HG03442 (cell line): ENCODE data around the gene CAB39.

Experiments
- ATAC-seq: cut with Tn5 transposase; IDR thresholded peaks from one replicate; pipeline ENCODE4 v1.9.1; 2021; ENCODE audit warnings: mild to moderate bottlenecking, moderate library complexity; ENCODE audit not compliant: unreplicated experiment

CAB39 gene

GRCh38 chr2:230779126-230779525 is 66.5 kb downstream of the CAB39 start:
- peak; percentile 39 for ATAC-seq

DNA sequence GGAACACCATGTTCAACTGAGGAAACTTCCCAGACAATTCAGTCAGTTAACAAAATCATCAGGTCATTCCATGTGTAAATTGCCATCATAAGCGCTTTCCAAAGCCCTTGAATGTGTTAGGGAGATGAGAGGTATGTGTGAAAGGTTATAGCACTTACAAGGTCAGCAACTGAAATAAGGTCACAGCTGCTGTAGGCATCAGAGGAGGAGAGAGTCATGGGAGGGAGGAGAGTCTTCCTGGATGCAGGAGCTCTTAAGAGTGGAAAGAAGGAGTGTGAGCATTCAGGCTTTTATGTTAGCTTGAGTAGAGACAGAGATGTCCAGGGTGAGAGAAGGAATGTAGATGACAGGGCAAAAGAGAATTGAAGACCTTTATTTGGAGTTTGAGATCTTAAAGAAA is 67.0 kb downstream of the CAB39 start:
- ATAC-seq = no peak

DNA sequence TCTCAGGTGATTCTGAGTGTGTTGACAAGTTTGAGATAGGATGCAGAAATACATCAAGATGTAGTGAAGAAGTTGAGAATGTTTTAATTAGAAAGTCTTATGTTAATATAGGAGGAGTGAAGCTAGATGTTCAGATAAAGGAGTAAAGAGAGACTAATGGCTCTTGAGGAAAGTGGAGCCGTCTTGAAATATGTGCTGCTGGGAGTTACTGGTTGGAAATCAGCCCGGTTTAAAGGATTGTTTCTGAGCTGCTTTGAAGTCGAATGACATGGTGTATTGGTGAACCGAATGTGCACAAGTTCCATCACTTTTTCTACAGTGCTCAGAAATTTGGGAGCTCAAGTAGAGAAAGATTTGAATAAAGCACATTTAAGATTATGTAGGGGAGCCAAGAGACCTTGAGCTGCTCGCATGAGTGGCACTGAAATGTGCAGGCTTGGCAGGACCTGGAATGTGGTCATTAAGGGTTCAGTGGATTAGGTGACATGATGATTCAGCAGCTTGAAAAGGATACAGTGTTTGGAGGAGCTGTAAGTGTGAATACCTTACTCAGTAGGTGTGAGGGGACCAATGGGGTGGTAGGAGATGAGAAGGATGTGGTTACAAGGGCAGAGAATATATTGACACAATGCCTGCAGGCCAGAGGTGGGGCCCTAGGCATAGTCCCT is 68.6 kb downstream of the CAB39 start:
- peak; percentile 40 for ATAC-seq

GRCh38 chr2:230783101-230783500 is 70.5 kb downstream of the CAB39 start:
- no peak for ATAC-seq

DNA sequence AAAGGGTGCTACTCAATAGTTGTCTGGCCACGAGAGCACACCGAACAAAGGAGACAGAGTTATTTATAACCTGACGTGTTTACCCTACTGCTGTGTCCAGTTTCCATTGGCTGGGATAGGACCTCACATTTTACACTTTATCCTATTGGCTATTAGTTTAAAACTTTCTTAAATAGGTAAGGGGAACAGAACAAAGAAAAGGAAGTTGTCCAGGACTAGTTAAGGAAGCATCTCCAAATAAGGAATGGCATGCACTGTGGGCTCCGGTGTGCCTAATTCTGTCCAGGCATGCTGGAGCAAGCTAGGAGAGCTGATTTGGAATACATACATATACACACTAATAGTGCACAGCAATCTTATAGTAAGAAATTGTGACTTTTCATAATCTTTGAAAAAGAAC is 72.2 kb downstream of the CAB39 start:
- ATAC-seq = no peak

DNA sequence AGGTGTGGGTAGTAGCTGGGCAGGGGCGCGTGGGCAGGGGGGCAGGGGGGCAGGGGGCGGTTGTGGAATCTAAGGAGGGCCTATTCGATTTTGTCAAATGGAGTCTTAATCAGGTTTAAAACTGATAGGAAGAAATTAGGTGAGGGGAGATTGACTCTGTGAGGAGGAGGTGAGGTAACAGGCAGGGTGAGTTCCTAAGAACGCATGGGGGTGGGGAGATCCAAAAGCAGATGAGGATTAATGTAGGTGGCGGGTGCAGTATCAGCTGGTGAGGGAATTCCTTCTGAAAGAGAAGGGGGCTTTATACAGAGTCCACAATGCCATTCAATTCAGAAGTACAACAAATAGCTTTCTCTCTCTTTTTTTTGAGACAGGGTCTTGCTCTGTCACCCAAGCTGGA is 72.7 kb downstream of the CAB39 start:
- ATAC-seq = no peak

DNA sequence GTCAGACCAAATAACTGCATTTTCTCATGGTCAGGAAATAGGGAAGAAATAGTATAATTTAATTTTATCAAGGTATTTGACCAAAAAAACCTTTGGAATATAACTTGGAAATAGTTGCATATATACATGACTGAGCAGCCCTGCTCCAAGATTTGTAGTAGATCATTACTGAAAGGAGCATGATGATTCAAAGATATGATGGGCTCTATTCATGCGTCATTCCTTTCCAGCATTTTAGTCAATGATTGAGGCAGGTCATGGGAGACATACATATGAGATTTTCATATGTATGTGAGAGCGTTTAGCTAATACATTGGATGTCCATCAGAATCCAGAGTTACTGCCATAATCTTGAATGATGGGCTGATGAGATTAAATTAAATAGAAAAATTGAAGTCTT is 74.5 kb downstream of the CAB39 start:
- ATAC-seq = no peak

DNA sequence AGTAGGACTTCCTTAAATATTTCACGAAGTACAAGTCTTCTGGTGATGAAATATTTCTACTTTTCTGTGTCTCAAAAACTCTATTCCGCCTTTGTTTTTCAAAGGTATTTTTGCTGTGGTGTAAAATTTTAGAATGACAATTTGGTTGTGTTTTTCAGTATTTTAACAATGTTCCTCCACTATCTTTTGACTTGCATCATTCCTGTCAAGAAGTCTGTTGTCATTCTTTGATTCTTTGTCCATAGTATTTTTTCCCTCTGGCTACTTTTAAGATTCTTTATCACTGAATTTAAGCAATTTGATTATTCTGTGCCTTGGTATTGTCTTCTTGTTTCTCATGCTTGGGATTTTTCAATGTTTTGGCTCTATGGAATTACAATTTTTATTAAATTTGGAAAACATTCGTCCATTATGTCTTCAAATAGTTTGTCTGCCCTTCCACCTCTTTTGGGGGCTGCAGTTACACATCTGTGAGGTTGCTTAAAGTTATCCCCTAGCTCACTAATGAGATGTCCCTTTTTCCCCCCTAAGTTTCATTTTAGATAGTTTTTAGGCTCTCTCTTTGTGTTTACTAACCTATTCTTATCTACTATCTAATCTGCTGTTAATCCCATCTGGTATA is 76.0 kb downstream of the CAB39 start:
- ATAC-seq = no peak

- ATAC-seq = no peak
Observed at GRCh38 chr2:230790981-230791380, 78.3 kb downstream of the CAB39 start.

DNA sequence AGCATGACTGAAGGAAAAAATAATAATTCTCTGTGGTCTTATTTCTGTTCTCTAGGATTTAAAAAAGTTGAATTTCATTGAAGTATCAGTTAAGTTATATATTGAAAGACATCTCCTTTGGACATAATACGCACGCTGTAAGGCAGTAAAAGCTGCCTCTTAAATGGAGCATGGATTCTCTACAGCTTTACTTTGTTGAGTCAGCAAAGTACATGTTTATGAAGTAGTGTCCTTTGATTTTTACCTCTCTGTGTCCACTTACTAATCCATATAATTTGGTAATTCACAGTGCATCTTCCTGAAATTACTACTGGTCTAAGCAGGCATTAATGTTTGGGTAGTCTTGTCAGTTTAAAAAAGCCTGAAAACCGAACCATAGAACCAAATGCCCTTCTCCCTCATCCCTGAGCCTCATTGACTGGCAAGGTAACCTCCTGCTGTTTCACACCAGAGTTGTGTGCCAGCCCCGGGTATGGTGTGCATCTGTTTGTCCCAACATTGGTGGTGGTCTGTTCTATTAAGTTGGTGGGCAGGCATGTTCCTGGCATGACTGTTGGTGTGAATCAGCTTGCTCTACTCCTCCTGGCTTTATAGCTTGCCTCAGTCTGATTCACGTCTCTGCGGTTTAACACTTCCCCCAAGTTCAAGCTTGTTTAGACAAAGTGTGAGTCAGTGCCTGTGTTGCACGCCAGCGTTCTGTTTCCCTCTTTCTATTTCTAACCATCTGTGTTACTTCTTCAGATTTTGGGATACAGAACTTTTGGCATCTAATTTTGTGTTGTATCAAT is 81.1 kb downstream of the CAB39 start:
- peak; percentile 60 for ATAC-seq

- no peak for ATAC-seq
Observed at GRCh38 chr2:230794497-230794896, 81.9 kb downstream of the CAB39 start.

DNA sequence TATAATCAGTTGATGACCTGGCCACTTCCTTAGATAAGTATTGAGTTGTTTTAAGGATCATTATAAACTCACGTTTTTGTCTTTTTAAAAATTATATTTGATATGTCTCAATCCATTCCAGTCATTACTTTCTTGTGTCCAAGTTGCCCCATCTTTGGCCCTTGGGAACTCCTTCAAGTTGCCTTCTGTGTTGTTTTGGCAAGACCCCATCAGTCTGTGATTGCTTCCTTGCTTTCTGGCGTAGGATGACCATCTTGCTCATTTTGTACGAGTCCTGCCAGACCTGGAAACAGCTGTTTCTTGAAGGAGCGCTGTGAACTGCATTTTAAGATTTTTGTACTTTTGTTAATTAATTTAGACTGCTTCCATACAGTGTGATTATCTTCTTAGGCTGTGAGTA is 83.2 kb downstream of the CAB39 start:
- no peak for ATAC-seq

- ATAC-seq = no peak
Observed at GRCh38 chr2:230796280-230796862, 83.7 kb downstream of the CAB39 start.

DNA sequence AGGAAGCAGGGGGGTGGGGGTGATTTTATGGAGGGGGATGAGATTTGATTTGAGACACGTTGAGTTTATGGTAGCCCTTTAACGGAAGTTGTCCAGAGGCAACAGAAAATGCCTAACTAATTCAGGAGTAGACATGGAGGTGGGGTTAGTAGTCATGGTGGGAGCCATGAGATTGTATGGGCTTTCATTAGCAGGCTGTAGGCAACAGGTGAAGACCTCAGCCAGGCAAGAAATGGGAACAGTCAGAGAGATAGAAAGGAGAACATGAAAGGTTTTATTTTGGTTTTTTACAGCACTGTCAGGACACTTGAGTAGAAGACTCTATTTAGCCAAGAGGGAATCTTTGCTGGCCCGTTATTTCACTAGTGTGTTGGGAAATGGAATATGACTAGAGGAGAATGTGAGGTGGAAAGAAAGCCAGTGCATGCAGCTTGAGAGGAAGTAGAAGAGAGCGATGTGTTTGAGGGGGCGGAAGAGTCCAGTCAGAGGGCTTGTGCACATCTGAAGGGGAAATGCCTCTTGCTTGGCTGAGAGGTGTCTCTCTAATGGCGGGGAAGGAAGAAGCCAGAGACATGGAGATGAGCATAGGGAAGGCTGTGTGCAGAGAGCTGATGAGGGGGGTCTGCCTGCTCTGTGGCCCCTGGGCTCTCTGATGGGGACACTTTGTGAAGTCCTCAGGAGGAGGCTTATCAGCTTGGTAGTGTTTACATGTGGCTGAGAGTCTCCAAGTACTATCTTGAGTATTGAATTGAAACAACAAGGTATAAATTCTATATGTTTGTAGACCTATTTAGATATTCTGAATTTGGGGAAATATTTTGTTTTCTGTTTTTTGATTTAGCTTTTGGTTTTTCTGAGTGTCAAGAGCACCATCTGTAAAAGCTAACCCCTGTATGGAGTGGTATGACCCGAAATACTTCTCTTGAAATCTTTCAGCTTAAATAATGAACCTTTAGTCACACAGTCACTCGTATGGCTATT is 85.2 kb downstream of the CAB39 start:
- peak; percentile 49 for ATAC-seq

DNA sequence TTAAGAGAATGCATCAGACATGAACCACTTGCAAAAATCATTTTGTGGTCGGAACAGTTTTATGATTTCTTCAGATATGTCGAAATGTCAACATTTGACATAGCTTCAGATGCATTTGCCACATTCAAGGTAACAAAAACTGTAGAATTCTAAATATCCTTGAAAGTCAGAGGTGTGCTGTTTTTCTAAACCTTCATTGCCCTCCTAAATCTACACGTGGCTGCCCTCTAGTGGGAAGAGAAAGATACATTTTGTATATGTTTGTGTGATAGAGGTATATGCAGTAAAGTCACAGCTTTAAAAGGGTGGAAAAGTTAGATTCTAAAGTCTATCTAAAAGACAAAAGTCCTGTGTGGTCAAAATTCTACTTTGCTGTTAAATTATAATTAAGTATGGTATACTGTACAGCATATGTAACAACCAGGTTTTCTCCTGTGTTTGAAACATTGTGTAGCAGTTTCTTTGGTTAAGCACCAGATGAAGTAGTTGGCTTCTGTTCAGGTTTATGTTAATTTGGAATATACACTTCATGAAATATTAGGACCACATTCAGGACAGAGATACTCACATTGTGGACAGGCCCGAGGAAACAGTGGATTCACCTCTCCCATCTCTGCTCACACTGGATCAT is 86.2 kb downstream of the CAB39 start:
- ATAC-seq = no peak

GRCh38 chr2:230805353-230806017 is 92.8 kb downstream of the CAB39 start:
- no peak for ATAC-seq

DNA sequence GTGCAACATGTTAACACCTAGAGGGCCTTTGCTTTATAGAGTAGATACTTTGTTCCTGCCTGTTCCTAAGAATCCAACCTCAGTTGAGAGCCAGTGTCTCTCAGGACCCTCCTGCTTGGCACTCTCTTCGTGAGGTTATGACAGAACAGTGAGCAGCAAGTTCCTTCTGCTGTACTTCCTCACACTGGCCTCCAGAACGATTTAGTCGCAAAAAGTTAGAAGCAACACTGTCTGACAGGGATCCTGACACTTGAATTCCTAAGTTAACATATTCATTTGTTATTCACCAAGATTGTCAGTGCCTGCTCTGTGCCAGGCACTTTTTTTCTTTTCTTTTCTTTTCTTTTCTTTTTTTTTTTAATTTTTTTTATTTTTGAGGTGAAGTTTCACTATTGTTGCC is 95.1 kb downstream of the CAB39 start:
- ATAC-seq = no peak

DNA sequence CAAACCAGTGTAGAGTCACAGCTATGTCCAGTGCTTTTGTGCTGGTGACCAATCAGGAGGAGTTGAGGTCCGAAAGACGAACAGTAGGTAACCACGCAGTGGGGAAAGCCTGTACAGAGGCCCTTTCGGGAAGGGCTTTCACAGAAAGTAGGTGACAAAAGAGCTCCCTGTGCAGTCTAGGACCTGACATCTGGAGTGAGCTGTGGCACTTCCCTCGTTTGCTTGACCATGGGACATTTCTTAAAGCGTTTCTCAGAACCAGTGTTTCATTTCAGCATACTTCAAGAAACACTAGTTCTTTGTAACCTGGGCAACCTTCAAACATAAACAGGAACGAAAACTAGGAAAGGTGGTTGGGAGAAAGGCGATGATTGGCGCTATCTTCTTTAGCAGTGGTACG is 96.4 kb downstream of the CAB39 start:
- ATAC-seq = no peak

GRCh38 chr2:230809677-230810251 is 97.1 kb downstream of the CAB39 start:
- no peak for ATAC-seq
